ENCODE results near the gene ADAMTSL3.
"Not testable (repeated sequence)": the region's sequence is repeated elsewhere in the genome, so short reads cannot be mapped to it uniquely, and the experiment has no call there.

ADAMTSL3 gene

DNA sequence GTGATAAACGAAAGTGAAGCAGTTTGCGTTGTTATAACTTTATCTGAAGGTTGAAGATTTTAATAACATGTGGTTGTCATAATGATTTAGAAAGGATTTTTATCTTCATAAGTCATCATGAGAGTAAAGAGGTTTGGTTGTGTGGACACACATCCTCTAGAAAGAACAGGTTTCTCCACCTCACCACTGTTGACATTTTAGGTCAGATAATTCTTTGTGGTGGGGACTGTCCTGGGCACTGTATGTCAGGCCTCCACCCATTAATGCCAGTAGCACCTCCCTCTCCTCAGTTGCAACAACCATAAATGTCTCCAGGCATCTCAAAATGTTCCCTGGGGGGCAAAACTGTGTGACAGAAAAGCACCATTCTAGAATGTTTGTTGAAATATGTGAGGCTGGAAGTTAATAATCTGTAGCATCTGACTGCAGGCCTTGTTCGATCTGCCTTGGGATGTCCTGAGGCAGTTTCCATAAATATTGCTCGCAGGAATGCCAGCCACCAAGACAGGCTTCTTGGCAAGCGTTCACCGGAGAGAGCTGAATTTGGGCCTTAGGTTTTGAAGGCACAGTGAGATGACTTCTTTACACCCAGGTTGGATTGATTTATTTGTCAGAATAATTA lies 100.1 kb downstream of the ADAMTSL3 start:
- no peak for DNase-seq

DNA sequence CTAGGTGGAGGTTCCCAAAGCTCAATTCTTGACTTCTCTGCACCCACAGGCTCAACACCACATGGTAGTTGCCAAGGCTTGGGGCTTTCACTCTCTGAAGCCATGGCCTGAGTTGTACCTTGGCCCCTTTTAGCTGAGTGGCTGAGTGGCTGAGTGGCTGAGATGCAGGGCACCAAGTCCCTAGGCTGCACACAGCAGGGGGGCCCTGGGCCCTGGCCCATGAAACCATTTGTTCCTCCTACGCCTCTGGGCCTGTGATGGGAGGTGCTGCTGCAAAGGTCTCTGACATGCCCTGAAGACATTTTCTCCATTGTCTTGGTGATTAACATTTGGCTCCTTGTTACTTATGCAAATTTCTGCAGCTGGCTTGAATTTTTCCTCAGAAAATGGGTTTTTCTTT lies 103.4 kb downstream of the ADAMTSL3 start:
- DNase-seq = not testable (repeated sequence)

DNA sequence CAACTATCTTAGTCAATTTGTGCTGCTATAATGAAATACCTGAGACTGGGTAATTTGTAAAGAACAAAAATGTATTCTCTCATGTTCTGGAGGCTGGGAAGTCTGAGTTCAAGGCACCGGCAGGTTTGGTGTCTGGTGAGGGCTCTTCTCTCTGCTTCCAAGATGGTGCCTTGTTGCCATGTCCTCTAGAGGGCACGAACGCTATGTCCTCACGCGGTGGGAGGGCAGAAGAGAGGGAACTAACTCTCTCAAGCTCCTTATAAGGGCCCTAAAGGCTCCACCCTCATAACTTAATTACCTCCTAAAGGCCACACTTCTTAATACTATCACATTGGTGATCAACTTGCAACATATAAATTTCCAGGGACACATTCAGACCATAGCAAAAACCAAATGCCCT lies 108.4 kb downstream of the ADAMTSL3 start:
- DNase-seq = no peak

DNA sequence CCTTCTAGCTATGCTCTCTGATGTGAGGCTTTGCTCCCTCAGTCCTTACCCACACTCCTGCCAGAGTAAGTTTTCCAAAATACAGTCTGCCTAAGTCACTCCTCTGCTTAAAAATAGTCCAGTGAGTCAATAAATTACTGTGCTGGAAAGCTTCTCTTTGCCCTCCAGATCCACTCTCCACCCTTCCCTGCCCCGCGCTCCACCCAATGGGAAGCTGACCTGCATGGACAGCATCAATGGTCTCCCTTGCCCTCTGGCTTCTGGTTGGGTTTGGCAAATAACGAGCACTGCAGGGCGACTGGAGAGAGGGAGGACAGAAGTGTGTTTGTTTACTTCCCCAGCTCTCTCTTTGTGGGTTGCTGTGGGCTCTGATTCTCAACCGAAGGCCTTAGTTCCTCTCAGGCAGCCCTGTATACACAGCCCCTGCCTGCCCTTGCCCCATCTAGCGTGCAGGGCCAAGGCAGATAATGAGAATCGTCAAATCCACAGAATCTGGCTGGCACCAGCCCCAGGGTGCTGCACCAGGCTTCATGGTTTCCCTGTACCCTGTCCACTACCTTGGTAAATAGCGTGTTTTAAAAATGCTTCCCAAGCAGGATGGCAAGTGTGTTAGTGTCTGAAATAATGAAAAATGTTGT lies 110.4 kb downstream of the ADAMTSL3 start:
- no peak for DNase-seq

DNA sequence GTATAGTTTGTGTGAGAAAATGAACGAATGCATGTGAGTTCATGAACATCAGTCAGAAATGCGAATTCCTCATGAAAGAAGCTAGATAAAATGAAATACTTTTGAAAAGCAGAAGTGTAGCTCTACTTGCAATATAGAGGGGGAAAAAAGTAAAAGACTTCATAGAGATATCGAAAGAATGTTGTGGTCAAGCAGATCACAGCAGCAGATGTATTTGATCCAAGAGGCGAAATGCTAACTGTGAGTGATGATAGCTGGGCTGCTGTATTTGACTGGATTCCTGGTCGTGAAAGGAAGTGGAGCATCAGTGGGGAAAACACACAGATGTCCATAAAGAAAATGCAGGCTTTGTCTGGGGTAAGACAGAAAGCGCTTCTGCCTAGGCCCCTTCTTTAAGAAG lies 112.4 kb downstream of the ADAMTSL3 start:
- no peak for DNase-seq

DNA sequence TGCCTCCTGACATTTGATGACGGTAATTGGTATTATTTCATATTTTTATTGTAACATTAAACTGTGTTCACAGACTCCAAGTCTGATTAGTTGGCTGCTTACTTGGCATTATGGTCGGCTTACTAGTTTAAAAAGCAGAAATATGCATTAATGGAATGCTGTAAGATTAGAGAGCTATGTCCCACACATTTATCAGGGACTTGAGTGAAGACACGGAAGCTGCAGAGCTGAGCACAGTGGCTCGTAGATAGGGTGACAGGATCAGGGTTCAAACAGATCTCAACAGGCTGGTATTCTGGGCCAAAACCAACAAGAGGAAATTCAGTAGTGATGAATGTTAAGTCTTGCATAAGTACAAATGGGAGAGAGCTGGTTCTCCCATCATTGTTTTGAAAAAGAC lies 113.8 kb downstream of the ADAMTSL3 start:
- DNase-seq = no peak

DNA sequence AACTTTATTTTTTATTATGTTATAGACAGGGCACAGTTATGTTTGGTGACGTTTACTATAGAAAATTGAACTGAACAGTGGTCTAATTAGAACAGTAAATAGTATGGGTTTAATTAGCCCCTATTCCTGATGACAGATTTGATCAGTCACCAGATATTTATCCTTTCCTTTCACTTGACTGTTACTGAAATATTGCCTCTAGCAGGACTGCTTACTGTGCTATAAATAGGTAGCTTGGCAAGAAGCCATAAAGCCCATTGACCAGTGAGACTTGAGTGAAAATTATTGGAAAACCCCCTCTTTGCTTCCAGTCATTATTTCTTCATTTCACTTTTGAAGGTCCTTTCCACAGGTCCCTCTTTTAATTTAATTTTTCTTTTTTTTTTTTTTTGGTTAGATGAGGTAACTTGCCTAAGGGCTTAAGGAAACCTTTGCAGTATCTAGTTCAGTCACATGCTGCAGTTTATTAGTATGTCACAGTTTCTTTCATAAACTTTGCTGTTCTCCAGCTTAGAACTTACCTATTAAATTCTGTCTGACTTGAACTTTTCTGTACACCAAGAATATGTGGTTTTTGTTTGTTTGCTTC lies 115.6 kb downstream of the ADAMTSL3 start:
- no peak for DNase-seq

DNA sequence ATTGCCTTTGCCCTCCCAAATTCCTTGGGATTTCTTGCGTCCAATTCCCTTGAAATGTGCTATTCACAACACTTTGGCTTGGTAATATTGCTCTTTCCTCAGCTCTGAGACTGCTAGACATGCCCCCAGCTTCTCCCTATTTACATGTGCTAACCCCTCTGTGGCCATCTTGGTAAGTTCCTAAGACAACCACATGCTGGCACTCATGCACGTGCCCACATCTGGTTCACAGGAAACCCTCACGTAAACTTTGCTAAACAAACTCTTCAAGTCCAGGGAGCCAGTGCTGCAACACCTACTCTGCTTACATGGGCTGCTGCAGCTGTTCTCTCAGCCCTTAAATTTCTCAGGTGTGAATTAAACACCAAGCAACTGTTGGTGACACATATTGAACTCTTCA lies 121.8 kb downstream of the ADAMTSL3 start:
- no peak for DNase-seq

DNA sequence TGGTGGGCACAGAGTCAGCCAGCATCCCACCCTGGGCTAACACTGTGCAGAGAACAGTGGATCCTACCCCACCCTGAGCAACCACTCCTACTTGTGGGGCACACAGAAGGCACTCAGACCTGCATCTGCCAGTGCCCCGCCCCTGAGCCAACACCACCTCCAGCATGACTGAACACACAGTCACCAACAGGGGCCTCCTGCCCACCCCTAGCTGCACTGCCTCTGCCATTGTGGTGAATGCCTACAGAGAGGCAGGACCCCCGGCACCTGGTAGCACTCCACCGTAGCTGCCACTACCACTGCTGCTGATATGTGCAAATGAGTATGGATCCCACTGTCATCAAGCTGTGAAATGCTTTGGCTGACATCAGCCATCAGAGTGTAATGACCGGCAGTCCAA lies 123.1 kb downstream of the ADAMTSL3 start:
- no peak for DNase-seq

DNA sequence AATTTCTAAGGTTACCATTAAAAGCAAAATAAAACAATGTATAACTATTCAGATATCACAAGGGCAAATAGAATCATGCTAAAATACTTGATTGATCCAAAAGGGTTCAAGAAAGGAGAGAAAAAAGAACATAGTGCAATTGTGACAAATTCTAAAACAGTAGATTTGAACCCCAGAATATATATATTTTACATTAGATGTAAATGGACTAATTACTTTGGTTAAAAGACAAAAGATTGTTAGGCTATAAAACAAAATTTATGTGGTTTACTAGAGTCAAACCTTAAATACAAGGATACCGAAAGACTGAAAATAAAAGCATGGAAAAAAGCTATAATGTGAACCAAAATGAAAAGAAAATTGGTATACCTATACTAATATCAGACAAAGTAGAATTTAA lies 129.3 kb downstream of the ADAMTSL3 start:
- DNase-seq = no peak

DNA sequence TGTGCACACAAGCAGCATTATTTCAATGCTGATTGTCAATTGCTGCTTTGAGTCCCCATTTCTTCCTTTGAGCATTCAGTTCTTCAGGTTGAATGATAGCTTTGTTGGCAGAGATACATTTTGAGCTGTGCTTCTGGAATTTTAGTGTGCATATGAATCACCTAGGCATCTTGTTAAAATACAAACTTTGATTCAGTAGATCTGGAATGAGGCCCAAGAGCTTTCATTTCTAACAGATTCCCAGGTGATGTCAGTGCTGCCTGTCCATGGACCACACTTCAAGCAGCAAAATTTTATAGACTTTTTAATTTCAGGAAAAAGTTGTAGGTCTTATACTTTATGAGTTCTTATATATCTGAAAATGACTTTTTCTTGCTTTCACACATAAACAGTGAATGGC lies 131.1 kb downstream of the ADAMTSL3 start:
- DNase-seq = no peak

DNA sequence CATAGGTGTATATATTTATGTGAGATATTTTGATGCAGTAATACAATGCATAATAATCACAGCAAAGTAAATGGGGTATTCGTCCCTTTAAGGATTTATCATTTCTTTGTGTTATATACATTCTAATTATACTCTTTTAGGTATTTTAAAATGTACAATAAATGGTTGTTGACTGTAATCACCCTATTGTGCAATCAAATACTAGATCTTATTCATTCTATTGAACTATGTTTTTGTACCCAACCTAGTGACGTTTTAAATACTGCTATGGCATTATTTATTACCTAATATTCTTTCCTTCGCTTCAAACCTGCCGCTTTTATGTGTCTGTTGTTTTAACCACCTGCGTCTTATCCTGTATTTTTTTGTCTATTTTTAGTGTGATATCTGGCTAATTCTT lies 132.4 kb downstream of the ADAMTSL3 start:
- no peak for DNase-seq

DNA sequence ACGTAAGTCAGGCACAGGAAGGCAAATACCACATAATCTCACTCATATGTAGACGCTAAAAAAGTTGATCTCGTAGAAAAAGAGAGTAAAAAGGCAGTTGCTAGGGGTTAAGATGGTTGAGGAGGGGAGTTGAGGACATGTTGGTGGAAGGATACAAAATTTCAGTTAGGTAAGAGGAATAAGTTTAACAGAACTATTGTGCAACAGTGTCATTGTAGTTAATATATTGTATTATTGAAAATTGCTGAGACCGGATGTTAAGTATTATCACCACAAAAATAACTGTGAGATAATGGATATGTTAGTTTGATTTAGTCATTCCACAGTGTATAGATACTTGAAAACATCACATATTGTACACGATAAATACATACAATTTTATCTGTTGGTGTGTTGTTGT lies 139.1 kb downstream of the ADAMTSL3 start:
- no peak for DNase-seq

DNA sequence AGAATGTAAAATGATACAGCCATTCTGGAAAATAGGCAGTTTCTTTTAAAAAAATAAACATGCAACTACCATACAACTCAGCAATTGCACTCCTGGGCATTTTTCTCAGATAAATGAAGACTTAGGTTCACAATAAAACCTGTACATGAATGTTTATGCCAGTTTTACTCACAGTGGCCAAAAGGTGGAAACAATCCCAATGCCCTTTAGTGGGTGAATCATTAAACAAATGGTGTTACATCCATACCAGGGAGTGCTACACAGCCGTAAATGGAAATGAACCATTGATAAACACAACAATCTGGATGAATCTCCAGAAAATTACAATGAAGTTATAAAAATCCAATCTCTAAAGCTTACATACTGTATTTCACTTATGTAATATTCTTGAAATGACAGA lies 140.3 kb downstream of the ADAMTSL3 start:
- no peak for DNase-seq

DNA sequence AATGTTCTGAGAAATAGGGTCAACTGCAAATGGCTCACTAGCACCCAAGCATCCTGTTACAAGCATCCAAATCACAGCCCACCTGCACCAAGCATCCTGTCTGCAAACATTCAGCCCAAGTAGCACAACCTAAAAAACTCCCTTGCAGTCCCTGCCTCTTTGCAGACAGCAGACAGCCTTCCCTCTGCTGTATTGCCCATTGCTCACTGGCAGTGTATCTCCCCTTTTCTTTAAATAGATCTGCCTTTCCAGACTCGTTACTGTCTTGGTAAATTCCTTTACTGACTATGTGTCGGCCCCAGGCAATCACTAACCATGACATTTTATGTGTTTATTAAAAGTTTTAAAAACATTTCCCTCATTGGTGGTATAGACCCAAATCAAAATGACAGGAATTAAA lies 155.4 kb downstream of the ADAMTSL3 start:
- no peak for DNase-seq

DNA sequence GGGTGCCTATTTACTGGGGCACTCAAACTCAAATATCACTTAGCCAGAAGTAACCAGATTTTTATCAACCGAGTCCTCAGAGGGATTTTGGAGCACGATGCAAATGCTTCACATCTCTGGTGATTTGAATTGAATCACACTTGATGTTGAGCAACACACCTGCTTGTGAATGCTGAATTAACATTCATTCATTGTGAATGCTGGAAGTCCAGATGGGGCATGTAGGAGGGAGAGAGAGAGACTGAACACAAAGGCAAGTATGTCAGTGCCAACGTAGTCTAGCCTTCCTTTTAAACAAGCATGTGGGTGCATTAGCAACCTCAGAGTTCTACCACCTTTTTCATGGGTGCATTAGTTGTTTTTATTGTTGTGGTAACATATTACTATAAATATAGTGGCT lies 156.2 kb downstream of the ADAMTSL3 start:
- DNase-seq = no peak

DNA sequence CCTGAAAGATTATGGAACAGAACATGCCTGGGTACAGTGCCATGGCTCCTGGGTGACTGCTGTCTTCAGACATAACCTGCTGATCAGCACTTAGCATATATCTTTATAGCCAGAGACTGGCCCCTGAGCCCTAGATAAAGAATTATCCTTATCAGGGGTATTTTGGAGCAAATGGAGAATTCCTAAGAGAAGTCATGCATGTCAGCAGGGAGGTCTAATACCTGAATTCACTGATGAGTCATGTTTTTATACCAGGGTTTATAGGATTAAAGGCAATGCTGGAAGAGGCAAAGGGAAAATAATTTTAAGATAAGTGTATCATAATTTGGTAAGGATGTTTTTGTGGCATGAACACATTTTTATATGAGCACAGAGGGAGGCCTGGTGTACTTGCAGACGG lies 159.8 kb downstream of the ADAMTSL3 start:
- no peak for DNase-seq

DNA sequence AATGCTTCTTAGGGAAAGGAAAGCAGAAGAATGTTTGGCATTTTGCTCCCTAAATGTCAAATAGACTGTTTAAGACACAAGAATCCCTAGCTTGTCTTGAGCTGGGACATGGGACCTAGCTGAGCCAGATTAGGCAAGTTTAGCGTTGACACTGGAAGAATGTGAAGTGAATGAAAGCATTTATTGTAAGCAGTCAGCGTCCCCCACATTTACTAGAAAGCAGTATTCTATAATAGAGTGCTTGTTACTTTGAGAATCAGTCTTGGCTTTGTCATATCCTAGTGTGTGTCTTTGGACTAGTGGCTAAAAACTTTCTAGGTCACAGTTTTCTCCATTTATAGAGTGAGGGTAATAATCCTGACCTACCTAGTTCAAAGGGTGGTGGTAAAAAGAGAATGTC lies 161.6 kb downstream of the ADAMTSL3 start:
- no peak for DNase-seq

DNA sequence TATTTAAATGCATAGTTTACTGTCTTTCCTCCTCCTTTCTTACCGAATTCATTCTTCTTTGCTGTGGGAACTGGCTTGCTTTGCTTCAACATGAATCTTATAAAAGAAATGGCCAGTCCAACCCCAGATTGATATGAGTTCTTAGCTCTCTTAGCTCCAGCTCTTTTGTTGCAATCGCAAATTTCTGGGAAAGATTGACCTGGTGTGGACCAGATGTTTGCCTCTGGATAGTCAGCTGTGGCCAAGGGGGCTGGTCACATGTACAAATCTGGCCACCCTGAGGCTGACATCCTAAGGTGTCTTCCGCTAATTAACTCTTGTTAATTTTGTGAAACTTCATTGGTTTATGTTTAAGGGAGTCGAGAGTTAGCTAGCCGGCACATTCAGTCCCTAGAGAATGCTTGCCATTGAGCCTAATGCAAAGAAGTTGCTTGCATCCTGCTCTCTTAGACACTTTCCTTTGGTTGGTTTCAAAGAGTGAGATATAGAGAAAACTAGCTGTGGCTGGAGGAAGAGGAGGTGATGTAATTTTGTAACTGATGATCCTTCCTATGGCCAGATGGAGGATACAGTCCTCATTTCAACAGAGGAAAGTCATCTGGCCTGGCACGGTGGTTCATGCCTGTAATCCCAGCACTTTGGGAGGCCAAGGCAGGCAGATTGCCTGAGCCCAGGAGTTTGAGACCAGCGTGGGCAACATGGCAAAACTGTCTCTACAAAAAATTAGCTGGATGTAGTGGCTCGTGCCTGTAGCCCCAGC lies 162.4 kb downstream of the ADAMTSL3 start:
- DNase-seq = no peak

DNA sequence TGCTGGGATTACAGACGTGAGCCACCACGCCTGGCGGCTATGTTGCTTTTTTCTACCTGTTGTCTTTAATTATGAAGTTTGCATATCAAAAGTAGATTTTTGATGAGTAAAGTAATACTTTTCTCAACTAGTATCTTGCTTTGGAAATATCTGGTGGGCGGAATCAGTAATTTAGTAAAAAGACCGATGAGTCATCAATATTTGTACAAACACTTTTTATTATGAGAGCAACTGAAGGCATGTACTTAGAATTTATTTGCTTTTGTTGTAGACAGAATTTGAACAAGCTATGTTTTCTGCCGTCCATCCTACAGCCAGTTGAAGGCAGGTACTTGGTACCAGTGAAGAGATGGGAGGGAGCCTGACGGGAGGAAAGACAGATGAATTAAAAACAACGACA lies 164.7 kb downstream of the ADAMTSL3 start:
- no peak for DNase-seq

DNA sequence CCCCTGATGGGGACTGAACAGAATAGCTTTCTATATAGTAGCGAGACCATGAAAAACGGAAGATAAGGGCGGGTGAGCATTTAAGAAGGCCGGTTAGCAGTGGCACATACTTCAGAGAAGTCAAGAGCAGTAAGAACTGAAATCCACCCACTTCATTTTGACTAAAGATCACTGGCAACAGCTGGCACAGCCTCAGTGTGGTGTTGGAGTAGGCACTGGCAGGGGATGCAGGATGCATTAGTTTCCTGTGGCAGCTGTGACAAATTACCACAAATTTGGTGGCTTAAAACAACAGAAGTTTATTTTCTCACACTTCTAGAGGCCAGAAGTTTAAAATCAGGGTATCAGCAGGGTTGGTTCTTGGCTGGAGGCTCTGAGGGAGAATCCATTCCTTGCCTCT lies 176.5 kb downstream of the ADAMTSL3 start:
- DNase-seq = no peak

DNA sequence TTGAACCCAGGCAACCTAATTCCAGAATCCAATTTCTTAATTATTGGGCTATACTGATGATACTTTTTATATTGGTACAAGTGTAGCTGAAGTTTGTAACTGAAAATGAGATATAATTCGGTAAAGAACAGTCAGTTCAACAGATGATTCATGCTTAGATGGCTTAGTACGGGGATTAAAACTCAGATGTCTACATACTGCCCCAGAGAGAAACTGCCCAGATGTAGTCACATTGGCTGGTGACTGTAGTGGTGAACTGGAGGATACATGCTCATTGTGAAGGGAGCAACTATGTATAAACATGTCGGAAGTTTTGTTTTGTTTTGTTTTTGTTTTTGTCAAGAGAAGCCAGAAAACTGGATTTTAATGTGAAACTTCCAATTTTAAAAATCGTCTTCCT lies 179.6 kb downstream of the ADAMTSL3 start:
- DNase-seq = no peak

DNA sequence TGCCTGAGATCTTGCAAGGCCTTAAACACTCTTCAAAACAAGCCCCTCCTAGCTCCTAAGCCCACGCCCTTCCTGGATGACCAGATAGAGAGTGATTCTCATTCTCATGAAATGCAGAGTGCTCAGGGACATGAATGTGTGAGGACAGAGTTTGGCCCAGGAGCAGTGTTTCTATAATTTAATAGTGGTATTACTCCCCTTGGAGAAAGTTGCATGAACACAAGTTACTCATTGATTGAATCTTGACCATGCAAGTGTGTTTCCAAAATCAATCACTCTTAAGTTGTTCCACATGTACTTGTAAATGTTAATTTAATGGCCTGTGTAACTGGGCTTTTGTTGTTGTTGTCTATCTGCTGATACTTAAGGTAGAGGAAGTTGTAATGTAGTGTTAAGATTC lies 181.6 kb downstream of the ADAMTSL3 start:
- no peak for DNase-seq

DNA sequence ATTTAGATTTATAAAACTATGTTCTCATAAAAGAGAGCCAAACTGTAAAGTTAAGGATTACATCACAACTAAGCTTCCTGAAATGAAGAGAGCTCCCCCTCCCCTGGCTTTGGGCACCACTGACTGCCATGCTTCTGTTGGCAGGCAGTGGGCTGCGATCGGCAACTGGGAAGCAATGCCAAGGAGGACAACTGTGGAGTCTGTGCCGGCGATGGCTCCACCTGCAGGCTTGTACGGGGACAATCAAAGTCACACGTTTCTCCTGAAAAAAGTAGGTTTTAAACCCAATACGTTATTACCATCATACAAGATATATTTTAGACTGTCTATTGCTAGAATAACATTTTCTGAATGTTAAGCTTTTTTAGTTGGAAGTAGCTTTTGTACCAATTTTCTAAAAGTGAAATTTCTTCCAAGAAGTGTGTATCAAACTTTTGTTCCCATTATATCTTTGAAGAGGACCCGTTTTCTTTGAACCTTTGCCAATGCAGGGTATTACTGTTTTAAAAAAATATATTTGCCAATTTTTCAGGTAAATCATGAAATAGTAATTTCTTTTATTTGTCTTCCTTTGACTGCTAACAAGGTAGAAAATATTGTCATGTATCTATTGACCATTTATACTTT lies 184.1 kb downstream of the ADAMTSL3 start:
- no peak for DNase-seq
